H1 (cell line): Measurements from ENCODE around the gene RFLNA.

Source experiments
- CEBPB ChIP-seq: IDR thresholded peaks from 2 replicates; pipeline ENCODE4 v1.6.1; 2012; ENCODE audit warnings: low read depth, low read length
- CTCF ChIP-seq, 3 experiments: IDR thresholded peaks; 1 replicate in 2 of 3; 2 replicates in 1 of 3; pipeline versions ENCODE4 v1.5.1 to v1.6.1; 2011; ENCODE audit warnings: low read length in 3 of 3, mild to moderate bottlenecking in 3 of 3, inconsistent platforms in 2 of 3, low read depth in 1 of 3, moderate library complexity in 1 of 3; ENCODE audit not compliant: insufficient read depth in 1 of 3; ENCODE audit errors: control extremely low read depth in 1 of 3
- EGR1 ChIP-seq: IDR thresholded peaks from 2 replicates; pipeline ENCODE4 v1.6.1; 2011; ENCODE audit warnings: low read depth, low read length, borderline replicate concordance
- RNF2 ChIP-seq: fragments of 200-900, 300-1000 bp; sonication (generic); IDR thresholded peaks from 2 replicates; pipeline ENCODE4 v1.7.1; 2016; ENCODE audit warnings: borderline replicate concordance, low read depth, mild to moderate bottlenecking, antibody characterized with exemption, low read length; ENCODE audit not compliant: poor library complexity, severe bottlenecking; ENCODE audit errors: missing control alignments
- USF2 ChIP-seq: IDR thresholded peaks from 2 replicates; pipeline ENCODE4 v1.6.1; 2011; ENCODE audit warnings: low read length, improper control_type of control experiment
- YY1 ChIP-seq: IDR thresholded peaks from 2 replicates; pipeline ENCODE4 v1.6.1; 2011; ENCODE audit warnings: low read depth, mild to moderate bottlenecking, low read length

- TF ChIP-seq CTCF (IDR thresholded peaks at IDR 0.05; ENCODE audit: control extremely low read depth in 1 of 3, insufficient read depth in 1 of 3, low read depth in 1 of 3, low read length in 3 of 3) (no peak), EGR1 (no peak), YY1 (no peak), CEBPB (no peak), RNF2 (no peak), USF2 (no peak)
Measured at GRCh38 chr12:124307556-124307825, 12.6 kb downstream of the RFLNA start.
